ENCODE data around the gene ZNF532. TPM values are rescaled to one million over a fixed set of nuclear protein-coding genes. Genes with fewer than 3 reads are reported as not detected.

Gene ZNF532
- total RNA-seq, 4 donors from 2014 or later = 80.2 to 111 (median 109) TPM

GRCh38 chr18:58856881-58857280 lies 7.8 kb upstream of the ZNF532 start:
- H3K4me1 ChIP-seq = peaks cover 26 to 30% of the 10 kb centered on the region in 2 donors
- no peak overlapping the region for H3K4me3 ChIP-seq (replicated peaks in 1 of 3)
- no peaks in the 10 kb centered on the region for H3K9me3 ChIP-seq
- no peak overlapping the region for H3K27ac ChIP-seq
- WGBS, 2 donors = 90 to 93% methylated on average over 9 of the region's 9 CpGs
- DNase-seq = no peak
- TF ChIP-seq POLR2A (IDR thresholded peaks at IDR 0.05) = no peak
- TF ChIP-seq, protein P1, sequence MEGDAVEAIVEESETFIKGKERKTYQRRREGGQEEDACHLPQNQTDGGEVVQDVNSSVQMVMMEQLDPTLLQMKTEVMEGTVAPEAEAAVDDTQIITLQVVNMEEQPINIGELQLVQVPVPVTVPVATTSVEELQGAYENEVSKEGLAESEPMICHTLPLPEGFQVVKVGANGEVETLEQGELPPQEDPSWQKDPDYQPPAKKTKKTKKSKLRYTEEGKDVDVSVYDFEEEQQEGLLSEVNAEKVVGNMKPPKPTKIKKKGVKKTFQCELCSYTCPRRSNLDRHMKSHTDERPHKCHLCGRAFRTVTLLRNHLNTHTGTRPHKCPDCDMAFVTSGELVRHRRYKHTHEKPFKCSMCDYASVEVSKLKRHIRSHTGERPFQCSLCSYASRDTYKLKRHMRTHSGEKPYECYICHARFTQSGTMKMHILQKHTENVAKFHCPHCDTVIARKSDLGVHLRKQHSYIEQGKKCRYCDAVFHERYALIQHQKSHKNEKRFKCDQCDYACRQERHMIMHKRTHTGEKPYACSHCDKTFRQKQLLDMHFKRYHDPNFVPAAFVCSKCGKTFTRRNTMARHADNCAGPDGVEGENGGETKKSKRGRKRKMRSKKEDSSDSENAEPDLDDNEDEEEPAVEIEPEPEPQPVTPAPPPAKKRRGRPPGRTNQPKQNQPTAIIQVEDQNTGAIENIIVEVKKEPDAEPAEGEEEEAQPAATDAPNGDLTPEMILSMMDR (IDR thresholded peaks at IDR 0.05) = no peak
- H3K36me3 ChIP-seq = no peaks in the 10 kb centered on the region
- no peaks in the 10 kb centered on the region for H3K27me3 ChIP-seq
- intact Hi-C loops (cut with DNase I) = loop anchor here (10.0 kb wide), 1 partner anchor 198 kb away; no protein-coding TSS in a partner anchor

- DNase-seq = peak; percentile 19 to 32
- Histone ChIP-seq H3K27me3 (no peaks in the 10 kb centered on the region), H3K9me3 (no peaks in the 10 kb centered on the region), H3K27ac (peak overlapping the region; percentile 74 to 99 (median 96)), H3K36me3 (no peaks in the 10 kb centered on the region), H3K4me3 (replicated peaks in 1 of 3) (no peak overlapping the region), H3K4me1 (peaks cover 37 to 44% of the 10 kb centered on the region in 2 donors)
- intact Hi-C loops (cut with DNase I) = loop anchor here (10.0 kb wide), 1 partner anchor 196 kb away; no protein-coding TSS in a partner anchor
- 79 to 81% methylated on average over 11 of the region's 11 CpGs for WGBS, 2 donors
- no peak for TF ChIP-seq POLR2A (IDR thresholded peaks at IDR 0.05)
- TF ChIP-seq, protein P1 (IDR thresholded peaks at IDR 0.05) = no peak
Measured at GRCh38 chr18:58858591-58859468, 5.8 kb upstream of the ZNF532 start.

DNA sequence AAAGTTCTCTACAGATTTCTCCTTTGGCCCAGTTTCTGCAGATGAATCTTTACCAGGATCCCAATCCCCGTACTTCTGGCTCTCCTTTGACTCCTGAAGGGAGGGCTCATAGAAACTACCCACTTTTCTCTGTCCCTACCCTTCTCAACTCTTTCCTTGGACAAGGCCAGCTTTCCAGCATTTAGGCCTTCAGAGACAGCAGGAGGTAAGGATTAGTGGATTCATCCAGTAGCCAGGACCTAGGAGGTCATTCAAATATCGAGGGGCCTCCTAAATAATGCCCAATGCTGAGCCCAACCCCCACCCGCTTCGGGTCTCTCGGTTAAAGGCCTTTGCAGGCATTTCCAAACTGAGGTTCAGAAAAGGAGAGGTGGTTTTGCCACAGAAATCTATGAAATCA lies 4.8 kb upstream of the ZNF532 start:
- DNase-seq = no peak
- Histone ChIP-seq H3K9me3 (no peaks in the 10 kb centered on the region), H3K27me3 (no peaks in the 10 kb centered on the region), H3K27ac (peak overlapping the region; percentile 74 to 99 (median 96)), H3K4me3 (replicated peaks in 1 of 3) (no peak overlapping the region), H3K36me3 (no peaks in the 10 kb centered on the region), H3K4me1 (peaks cover 43 to 55% of the 10 kb centered on the region in 2 donors)
- 57 to 60% methylated on average over 5 of the region's 5 CpGs for WGBS, 2 donors
- TF ChIP-seq POLR2A (IDR thresholded peaks at IDR 0.05) = no peak
- TF ChIP-seq, protein P1 (IDR thresholded peaks at IDR 0.05) = no peak
- intact Hi-C loops (cut with DNase I) = loop anchor here (10.0 kb wide), 1 partner anchor 195 kb away; no protein-coding TSS in a partner anchor

- Histone ChIP-seq H3K27ac (peak overlapping the region; percentile 74 to 99 (median 96)), H3K9me3 (no peaks in the 10 kb centered on the region), H3K4me1 (peaks cover 52 to 64% of the 10 kb centered on the region in 2 donors), H3K27me3 (no peaks in the 10 kb centered on the region), H3K36me3 (no peaks in the 10 kb centered on the region), H3K4me3 (replicated peaks in 1 of 3) (no peak overlapping the region)
- peak in 1 of 2 donors; percentile 29 for TF ChIP-seq POLR2A (IDR thresholded peaks at IDR 0.05)
- TF ChIP-seq, protein P1 (IDR thresholded peaks at IDR 0.05) = no peak
- DNase-seq = no peak
- intact Hi-C loops (cut with DNase I) = no loop called here
- 17 to 23% methylated on average over 7 of the region's 7 CpGs for WGBS, 2 donors
Measured at GRCh38 chr18:58860747-58861231, 3.9 kb upstream of the ZNF532 start.

DNA sequence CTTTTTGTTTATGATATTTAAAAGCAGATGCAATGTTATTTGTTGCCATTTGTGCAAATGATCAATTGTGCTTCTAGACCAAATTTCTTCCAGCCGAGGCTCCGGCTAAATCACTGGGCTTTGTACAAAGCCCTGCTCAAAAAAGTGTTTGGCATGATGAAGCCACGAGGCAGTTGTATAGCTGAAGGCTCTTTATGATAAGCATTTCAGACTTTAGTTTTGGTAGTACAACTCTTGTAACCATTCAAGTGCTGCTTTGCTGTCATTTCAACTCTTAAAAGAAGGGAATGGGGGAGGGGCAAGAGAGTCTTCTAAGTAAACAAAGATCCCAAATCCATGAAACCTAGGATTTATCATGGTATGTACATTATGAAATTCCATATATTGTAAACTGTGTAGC lies 3.3 kb upstream of the ZNF532 start:
- peak overlapping the region; percentile 74 to 99 (median 96) for H3K27ac ChIP-seq
- intact Hi-C loops (cut with DNase I) = no loop called here
- H3K9me3 ChIP-seq = no peaks in the 10 kb centered on the region
- peaks cover 58 to 69% of the 10 kb centered on the region in 2 donors for H3K4me1 ChIP-seq
- no peaks in the 10 kb centered on the region for H3K27me3 ChIP-seq
- no peak for TF ChIP-seq POLR2A (IDR thresholded peaks at IDR 0.05)
- no peak for DNase-seq
- H3K4me3 ChIP-seq (replicated peaks in 1 of 3) = no peak overlapping the region
- H3K36me3 ChIP-seq = no peaks in the 10 kb centered on the region
- 38 to 42% methylated on average over 3 of the region's 3 CpGs for WGBS, 2 donors
